ENCODE measurements around the gene CHRM2. TPM values are rescaled to one million over a fixed set of nuclear protein-coding genes. Genes with fewer than 3 reads are reported as not detected.

Gene CHRM2
- total and polyA plus RNA-seq, 2 of the 8 experiments (the other 6 are each of a cell fraction or from before 2014, with no cell fraction given), result 0.17 to 0.32 TPM

DNA sequence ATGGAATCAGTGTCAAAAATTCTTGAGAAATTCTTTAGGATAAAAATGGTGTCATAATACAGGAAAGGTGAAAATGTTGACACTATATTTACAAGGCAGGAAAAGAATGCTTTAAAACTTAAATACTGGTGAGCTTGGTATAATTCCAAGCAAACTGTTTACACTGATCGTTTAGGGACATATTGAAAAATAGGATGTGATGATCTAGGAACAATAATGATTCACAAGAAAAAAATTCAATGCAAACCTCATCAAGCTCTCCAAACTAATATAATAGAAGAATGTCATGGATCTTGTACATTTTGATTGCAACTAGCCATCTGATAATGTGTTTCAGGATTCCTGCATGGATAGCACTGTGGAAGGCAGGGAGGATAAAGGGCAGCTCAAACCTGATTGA, 98.4 kb downstream of the CHRM2 start:
- H3K79me1 ChIP-seq (ENCODE audit: low read depth, low read length), result no peaks in the 10 kb centered on the region
- FAIRE-seq (no peak), DNase-seq (ENCODE audit: low read depth in 1 of 2, low spot score in 2 of 2) (no peak)
- H3K18ac ChIP-seq (ENCODE audit: extremely low read depth, low read length), result no peak overlapping the region
- no peaks in the 10 kb centered on the region for H4K20me1 ChIP-seq (replicated peaks in 1 of 2; ENCODE audit: control insufficient read depth in 1 of 2, insufficient read depth in 2 of 2, low read length in 2 of 2)
- H2BK5ac ChIP-seq (ENCODE audit: low read depth, low read length), result no peak overlapping the region
- no peak overlapping the region for H4K8ac ChIP-seq (ENCODE audit: extremely low read depth, insufficient read depth, low read length)
- H3K4ac ChIP-seq (replicated peaks; ENCODE audit: insufficient read length, low read depth, low read length), result no peak overlapping the region
- 94% methylated on average over 1 of the region's 1 CpG; no CpG with 5 or more reads in 1 of the 2 experiments for WGBS, 2 experiments (ENCODE audit: extremely low coverage in 1 of 2, insufficient coverage in 1 of 2, insufficient read length in 1 of 2, insufficient replicate concordance in 2 of 2, low coverage in 1 of 2, low lambda C conversion rate in 2 of 2, missing lambda C conversion rate in 1 of 2)
- H3K4me2 ChIP-seq (ENCODE audit: insufficient read depth in 1 of 2, low read depth in 2 of 2, low read length in 2 of 2), result no peak overlapping the region
- H3K23ac ChIP-seq (ENCODE audit: insufficient read length), result no peak overlapping the region
- no peak overlapping the region for H3K27ac ChIP-seq (ENCODE audit: low read depth, low read length)
- H3K23me2 ChIP-seq (ENCODE audit: low read depth, low read length), result no peaks in the 10 kb centered on the region
- no peak overlapping the region for H3K14ac ChIP-seq (ENCODE audit: insufficient read length)
- no peak overlapping the region for H4K91ac ChIP-seq (replicated peaks; ENCODE audit: insufficient read length, low read length)
- no peaks in the 10 kb centered on the region for H3K4me1 ChIP-seq (replicated peaks in 1 of 4; ENCODE audit: control insufficient read depth in 3 of 4, insufficient read depth in 4 of 4, low read length in 3 of 4)
- H3K36me3 ChIP-seq (ENCODE audit: control insufficient read depth in 2 of 4, insufficient read depth in 4 of 4, low read length in 3 of 4), result no peaks in the 10 kb centered on the region
- H2BK20ac ChIP-seq (ENCODE audit: low read length), result no peak overlapping the region
- peaks cover 0 to 2% (median 0%) of the 10 kb centered on the region in 4 experiments; a peak in 1 of 7 replicates for H3K27me3 ChIP-seq (replicated peaks in 1 of 4; ENCODE audit: control insufficient read depth in 3 of 4, extremely low read depth in 1 of 4, insufficient read depth in 3 of 4, low read length in 3 of 4)
- no peak overlapping the region for H4K5ac ChIP-seq (ENCODE audit: insufficient read length, low read depth, low read length)
- no peak overlapping the region for H3K4me3 ChIP-seq (ENCODE audit: extremely low read depth in 1 of 4, insufficient read depth in 2 of 4, low read depth in 3 of 4, low read length in 4 of 4)
- no peak overlapping the region for H3K9ac ChIP-seq (replicated peaks in 1 of 4; ENCODE audit: extremely low read depth in 1 of 4, low read depth in 3 of 4, low read length in 3 of 4)
- no peaks in the 10 kb centered on the region for H3K9me3 ChIP-seq (ENCODE audit: insufficient read depth in 2 of 2, low read depth in 1 of 2, low read length in 1 of 2)
- CTCF ChIA-PET (ENCODE audit: partially characterized antibody), result no interaction called here
- H2BK120ac ChIP-seq (replicated peaks; ENCODE audit: low read depth, low read length), result no peak overlapping the region
- no peak overlapping the region for H2AFZ ChIP-seq (ENCODE audit: low read length)
- no peak overlapping the region for H2AK5ac ChIP-seq (ENCODE audit: low read depth, low read length)
- POLR2A ChIA-PET (ENCODE audit: partially characterized antibody), result no interaction called here
- H2BK12ac ChIP-seq (ENCODE audit: low read depth, low read length), result no peak overlapping the region
- no peak overlapping the region for H2BK15ac ChIP-seq (ENCODE audit: low read length)
- H3K56ac ChIP-seq (replicated peaks; ENCODE audit: insufficient read length, low read depth, low read length), result no peak overlapping the region
- H3K79me2 ChIP-seq (ENCODE audit: control insufficient read depth in 1 of 2, insufficient read depth in 2 of 2, low read length in 2 of 2), result no peaks in the 10 kb centered on the region
- no peak for TF ChIP-seq CTBP2 (IDR thresholded peaks at IDR 0.05; ENCODE audit: borderline replicate concordance, insufficient read depth, insufficient read length, low read length)
- TF ChIP-seq, protein P1, sequence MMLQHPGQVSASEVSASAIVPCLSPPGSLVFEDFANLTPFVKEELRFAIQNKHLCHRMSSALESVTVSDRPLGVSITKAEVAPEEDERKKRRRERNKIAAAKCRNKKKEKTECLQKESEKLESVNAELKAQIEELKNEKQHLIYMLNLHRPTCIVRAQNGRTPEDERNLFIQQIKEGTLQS (IDR thresholded peaks at IDR 0.05; ENCODE audit: insufficient read depth, low read depth, low read length), result no peak
- TF ChIP-seq TAF1 (IDR thresholded peaks at IDR 0.05; ENCODE audit: low read depth, low read length), result no peak
- TF ChIP-seq SIRT6 (IDR thresholded peaks at IDR 0.05; ENCODE audit: low read length), result no peak
- no peak for TF ChIP-seq HDAC6 (IDR thresholded peaks at IDR 0.05; ENCODE audit: low read depth, low read length)
- TF ChIP-seq ZNF274 (IDR thresholded peaks at IDR 0.05; ENCODE audit: borderline replicate concordance, extremely low read depth, low read length), result no peak
- TF ChIP-seq TEAD4 (IDR thresholded peaks at IDR 0.05; ENCODE audit: low read depth, low read length), result no peak
- TF ChIP-seq RNF2 (IDR thresholded peaks at IDR 0.05; ENCODE audit: borderline replicate concordance, low read depth, low read length, missing control alignments, poor library complexity, severe bottlenecking), result no peak
- no peak for TF ChIP-seq RAD21 (IDR thresholded peaks at IDR 0.05 in 1 of 2, conservative IDR thresholded peaks at IDR 0.05 in 1 of 2; ENCODE audit: low read depth in 2 of 2, low read length in 2 of 2)
- TF ChIP-seq KDM1A (IDR thresholded peaks at IDR 0.05; ENCODE audit: borderline replicate concordance, low read length), result no peak
- no peak for TF ChIP-seq BACH1 (IDR thresholded peaks at IDR 0.05; ENCODE audit: low read length)
- no peak for TF ChIP-seq JUND (IDR thresholded peaks at IDR 0.05; ENCODE audit: low read length)

Measured in H1 (cell line).